Muscle of leg (tissue), 16 donors: ENCODE results near the gene CLN3. TPM values are rescaled to one million over a fixed set of nuclear protein-coding genes. Genes with fewer than 3 reads are reported as not detected.

ENCODE experiments used
- DNase-seq: peaks from one replicate; pipeline ENCODE4 v3.0.0; 2013
- H3K27ac ChIP-seq: one replicate; pipeline ENCODE4 v1.5.1; 2013; ENCODE audit warnings: mild to moderate bottlenecking, low read length, control low read depth
- H3K27me3 ChIP-seq: one replicate; pipeline ENCODE4 v1.6.1; 2013; ENCODE audit warnings: low read length; ENCODE audit not compliant: control insufficient read depth, insufficient read depth
- H3K36me3 ChIP-seq: one replicate; pipeline ENCODE4 v1.6.1; 2013; ENCODE audit warnings: low read length; ENCODE audit not compliant: control insufficient read depth, insufficient read depth
- H3K4me1 ChIP-seq: one replicate; pipeline ENCODE4 v1.6.1; 2013; ENCODE audit warnings: low read length; ENCODE audit not compliant: control insufficient read depth, insufficient read depth
- H3K4me3 ChIP-seq: one replicate; pipeline ENCODE4 v1.5.1; 2013; ENCODE audit warnings: low read length, control low read depth
- H3K9me3 ChIP-seq: replicated peaks from 2 replicates; pipeline ENCODE4 v1.6.1; 2013; ENCODE audit warnings: low read depth, low read length; ENCODE audit not compliant: control insufficient read depth
- WGBS: methylation state at CpG from one replicate; pipeline ENCODE4 v1.1.5; 2013; ENCODE audit warnings: missing lambda C conversion rate; ENCODE audit not compliant: insufficient coverage; 5-methylcytosine and 5-hydroxymethylcytosine counted together
- long read RNA-seq, 11 donors: transcript quantifications; one replicate each; lab custom pipeline, GENCODE V29; 2026
- polyA plus RNA-seq, 8 donors: library from polyadenylated mRNA; unstranded; fragments of 120-200 nt; gene quantifications; one replicate each; pipeline versions ENCODE4 v1.2.1 to v1.2.3, GENCODE V29; 2013; ENCODE audit warnings: inconsistent platforms in 1 of 8, low replicate concordance in 1 of 8; ENCODE audit not compliant: insufficient read length in 8 of 8, insufficient read depth in 1 of 8
- total RNA-seq: library from RNA; stranded (reverse); fragments of 120-200 nt; gene quantifications from one replicate; pipeline ENCODE4 v1.2.4, GENCODE V29; 2013

CLN3 gene
- total RNA-seq = 5.1 TPM
- 10 to 100 TPM; 11.9 to 21.0 (median 16.7) TPM for polyA plus RNA-seq
- long read RNA-seq, donor 1, partial matches to known transcripts = 0 of 2 reads
- long read RNA-seq, donor 1, other reads (novel, unspliced or antisense) = 0 of 2 reads
- long read RNA-seq, donor 2, partial matches to known transcripts = 0 of 1 reads
- long read RNA-seq, donor 2, other reads (novel, unspliced or antisense) = 0 of 1 reads
- long read RNA-seq, donor 3, partial matches to known transcripts = 0 of 2 reads
- long read RNA-seq, donor 3, other reads (novel, unspliced or antisense) = 0 of 2 reads
- long read RNA-seq, donor 4 = 0 reads
- long read RNA-seq, donor 5, partial matches to known transcripts = 0 of 4 reads
- long read RNA-seq, donor 5, other reads (novel, unspliced or antisense) = 0 of 4 reads
- long read RNA-seq, donor 6, partial matches to known transcripts = 0 of 2 reads
- long read RNA-seq, donor 6, other reads (novel, unspliced or antisense) = 0 of 2 reads
- long read RNA-seq, donor 7, partial matches to known transcripts = 0 of 6 reads
- long read RNA-seq, donor 7, other reads (novel, unspliced or antisense) = 0 of 6 reads
- long read RNA-seq, donor 8 = 0 reads
- long read RNA-seq, donor 9, partial matches to known transcripts = 0 of 2 reads
- long read RNA-seq, donor 9, other reads (novel, unspliced or antisense) = 0 of 2 reads
- long read RNA-seq, donor 10, partial matches to known transcripts = 0 of 3 reads
- long read RNA-seq, donor 10, other reads (novel, unspliced or antisense) = 0 of 3 reads
- long read RNA-seq, donor 11, partial matches to known transcripts = 0 of 2 reads
- long read RNA-seq, donor 11, other reads (novel, unspliced or antisense) = 0 of 2 reads

DNA sequence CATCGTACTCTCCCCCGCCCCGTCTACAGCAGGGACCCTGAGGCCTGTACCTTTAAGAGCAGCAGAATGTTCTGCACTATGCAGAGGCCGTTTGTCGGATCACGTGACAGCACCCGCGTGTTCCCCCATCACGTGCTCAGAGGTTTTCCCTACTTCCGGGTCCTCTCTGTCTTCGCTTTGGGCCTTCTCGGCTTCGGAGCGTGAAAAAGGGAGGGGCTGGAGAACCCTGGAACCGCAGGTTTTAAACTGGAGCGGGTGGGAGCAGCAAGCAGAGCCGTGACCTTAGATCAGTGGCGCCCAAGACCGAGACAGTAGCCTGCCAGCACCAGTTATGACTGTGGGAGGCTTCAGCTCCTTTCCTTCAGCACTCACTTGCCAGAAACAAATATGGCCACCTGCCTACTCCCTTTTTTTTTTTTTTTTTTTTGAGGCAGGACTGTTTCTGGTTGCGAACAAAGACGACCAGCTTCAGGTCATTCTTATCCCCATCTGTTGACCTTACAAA, at the start of gene CLN3:
Gene CLN3, minus strand, starts transcription at position 105 of the 505 bp plus-strand sequence. CDS start 315 bp downstream, outside the sequence.
- DNase-seq = peak; percentile 98
- peak within 1 kb of the TSS; percentile 96 for H3K4me3 ChIP-seq
- H3K9me3 ChIP-seq = no peaks in the 10 kb centered on the region
- H3K27ac ChIP-seq = peak within 1 kb of the TSS; percentile 85
- no peaks in the 10 kb centered on the region for H3K27me3 ChIP-seq
- under 1% methylated on average over 14 of the region's 21 CpGs for WGBS
- H3K4me1 ChIP-seq = peaks cover 3% of the 10 kb centered on the region
- H3K36me3 ChIP-seq = peaks cover 19% of the 10 kb centered on the region

- 100% methylated on average over 1 of the region's 3 CpGs for WGBS
- H3K27ac ChIP-seq = no peak overlapping the region
- peaks cover 2% of the 10 kb centered on the region for H3K36me3 ChIP-seq
- no peak overlapping the region for H3K4me3 ChIP-seq
- no peaks in the 10 kb centered on the region for H3K9me3 ChIP-seq
- H3K4me1 ChIP-seq = peaks cover 21% of the 10 kb centered on the region
- H3K27me3 ChIP-seq = no peaks in the 10 kb centered on the region
- DNase-seq = no peak
Observed at GRCh38 chr16:28540346-28540745, 48.5 kb upstream of the CLN3 start.

GRCh38 chr16:28538733-28539596, 47.1 kb upstream of the CLN3 start, which contains the start of gene NUPR1:
Gene NUPR1 (minus strand): TSS chr16:28538974. CDS start chr16:28538907, 67 bp downstream.
- Histone ChIP-seq H3K27ac (peak within 1 kb of the TSS; percentile 82), H3K9me3 (no peaks in the 10 kb centered on the region), H3K27me3 (no peaks in the 10 kb centered on the region), H3K4me3 (peak within 1 kb of the TSS; percentile 37), H3K36me3 (peaks cover 2% of the 10 kb centered on the region), H3K4me1 (peaks cover 21% of the 10 kb centered on the region)
- DNase-seq = peak; percentile 99
- WGBS = 8% methylated on average over 13 of the region's 22 CpGs

DNA sequence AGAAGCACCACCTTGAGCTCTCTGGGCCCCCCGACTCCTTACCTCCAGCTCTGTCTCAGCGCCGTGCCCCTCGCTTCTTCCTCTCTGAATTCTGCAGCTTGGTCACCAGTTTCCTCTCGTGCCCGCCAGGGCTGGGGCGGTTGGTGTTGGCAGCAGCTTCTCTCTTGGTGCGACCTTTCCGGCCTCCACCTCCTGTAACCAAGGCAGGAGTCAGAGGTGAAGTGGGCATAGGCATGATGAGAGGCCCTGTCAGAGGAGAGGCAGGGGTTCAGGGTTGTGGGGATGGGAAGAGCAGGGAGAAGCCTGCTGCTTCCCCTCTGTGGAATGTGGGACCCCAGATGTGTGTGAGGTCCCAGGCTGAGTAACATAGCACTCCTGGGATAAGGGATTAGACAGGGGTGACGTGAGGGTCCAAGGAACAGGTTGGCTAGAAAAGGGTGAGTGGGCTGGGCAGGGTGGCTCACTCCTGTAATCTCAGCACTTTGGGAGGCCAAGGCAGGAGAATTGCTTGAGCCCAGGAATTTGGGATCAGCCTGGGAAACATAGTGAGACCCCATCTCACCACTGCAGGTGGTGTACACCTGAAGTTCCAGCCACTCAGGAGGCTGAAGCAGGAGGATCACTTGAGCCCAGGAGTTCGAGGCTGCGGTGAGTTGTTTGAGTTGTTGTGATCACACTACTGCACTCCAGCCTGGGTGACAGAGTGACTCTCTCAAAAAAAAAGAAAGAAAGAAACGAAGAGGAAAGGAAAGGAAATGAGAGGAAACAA, 46.3 kb upstream of the CLN3 start:
- 77% methylated on average over 9 of the region's 13 CpGs for WGBS

GRCh38 chr16:28537076-28537475, 45.2 kb upstream of the CLN3 start:
- Histone ChIP-seq H3K36me3 (peaks cover 2% of the 10 kb centered on the region), H3K27ac (no peak overlapping the region), H3K4me1 (peaks cover 21% of the 10 kb centered on the region), H3K9me3 (no peaks in the 10 kb centered on the region), H3K4me3 (peak overlapping the region; percentile 37), H3K27me3 (no peaks in the 10 kb centered on the region)
- WGBS = 64% methylated on average over 4 of the region's 6 CpGs
- DNase-seq = no peak

More for the DNA sequence above, 46.3 kb upstream of the CLN3 start:
- Histone ChIP-seq H3K27me3 (no peaks in the 10 kb centered on the region), H3K4me3 (peak overlapping the region; percentile 37), H3K9me3 (no peaks in the 10 kb centered on the region), H3K4me1 (peaks cover 21% of the 10 kb centered on the region), H3K27ac (peak overlapping the region; percentile 82), H3K36me3 (peaks cover 2% of the 10 kb centered on the region)
- DNase-seq = no peak

DNA sequence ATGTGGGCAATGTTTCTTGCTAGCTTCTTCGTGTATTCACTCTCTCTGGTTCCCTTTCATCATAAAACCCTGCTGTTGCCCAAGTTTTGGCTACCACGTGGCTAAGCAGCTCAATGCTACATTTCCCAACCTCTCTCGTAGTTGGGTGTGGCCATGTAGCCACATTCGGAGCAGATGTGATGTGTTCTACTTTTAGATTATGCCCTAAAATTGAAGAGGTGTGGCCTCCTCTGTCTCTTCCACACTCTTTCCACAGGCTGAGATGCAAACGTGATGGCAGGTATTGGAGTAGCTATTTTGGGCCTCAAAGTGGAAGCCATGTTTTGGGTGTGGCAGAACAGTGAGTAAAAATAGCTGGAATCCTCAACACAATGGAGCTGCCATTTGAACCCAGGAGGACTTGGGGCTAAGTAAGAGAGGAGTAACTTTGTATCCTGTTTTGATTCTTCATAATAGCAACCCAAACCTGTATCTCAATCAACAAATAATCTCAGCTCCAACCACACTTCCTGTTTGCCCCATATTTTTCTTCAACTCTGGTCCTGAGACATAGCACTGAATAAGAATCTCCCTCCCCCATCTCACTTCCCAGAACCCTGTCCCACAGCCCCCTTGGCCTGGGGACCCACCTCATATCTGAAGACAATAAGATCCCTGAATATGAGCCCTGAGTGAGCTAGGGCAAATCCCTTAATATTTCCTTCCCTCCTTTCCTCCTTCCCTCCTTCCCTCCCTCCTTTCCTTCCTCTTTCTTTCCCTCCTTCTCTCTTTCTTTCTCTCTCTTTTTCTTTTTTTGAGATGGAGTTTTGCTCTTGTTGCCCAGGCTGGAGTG, 42.9 kb upstream of the CLN3 start:
- 50% methylated on average over 1 of the region's 5 CpGs for WGBS
- Histone ChIP-seq H3K9me3 (no peaks in the 10 kb centered on the region), H3K4me1 (peaks cover 21% of the 10 kb centered on the region), H3K36me3 (peaks cover 2% of the 10 kb centered on the region), H3K4me3 (no peak overlapping the region), H3K27ac (no peak overlapping the region), H3K27me3 (no peaks in the 10 kb centered on the region)
- no peak for DNase-seq

DNA sequence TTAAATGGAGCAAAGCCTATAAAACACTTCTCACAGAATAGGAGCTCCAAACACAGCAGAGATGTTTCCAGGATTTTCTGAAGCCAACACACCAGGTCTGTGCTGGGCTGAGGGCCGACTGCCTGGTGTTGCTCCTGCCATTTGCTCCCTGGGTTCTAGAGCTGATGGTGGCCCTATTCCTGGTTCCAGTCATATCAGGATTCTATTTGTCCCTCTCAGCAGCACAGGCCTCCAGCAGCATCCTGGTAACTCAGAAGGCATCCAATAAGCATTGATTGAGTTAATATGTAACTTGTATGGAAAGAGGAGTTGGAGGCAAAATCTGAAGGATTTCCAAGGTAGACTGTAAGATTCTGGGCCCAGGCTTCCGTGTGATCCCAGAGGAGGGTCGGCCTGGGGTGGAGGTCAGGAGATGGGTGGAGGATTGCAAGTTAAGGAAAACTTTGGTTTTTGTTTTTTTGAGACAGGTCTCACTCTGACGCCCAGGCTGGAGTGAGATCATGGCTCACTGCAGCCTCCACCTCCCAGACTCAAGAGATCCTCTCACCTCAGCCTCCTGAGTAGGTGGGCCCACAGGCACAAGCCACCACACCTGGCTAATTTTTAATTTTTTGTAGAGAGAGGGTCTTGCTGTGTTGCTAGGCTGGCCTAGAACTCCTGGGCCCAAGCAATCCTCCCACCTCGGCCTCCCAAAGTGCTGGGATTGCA, 41.2 kb upstream of the CLN3 start:
- Histone ChIP-seq H3K9me3 (no peaks in the 10 kb centered on the region), H3K27ac (no peak overlapping the region)
- 48% methylated on average over 2 of the region's 5 CpGs for WGBS

More for the DNA sequence above, 41.2 kb upstream of the CLN3 start:
- Histone ChIP-seq H3K27me3 (no peaks in the 10 kb centered on the region), H3K36me3 (peaks cover 2% of the 10 kb centered on the region), H3K4me1 (peaks cover 9% of the 10 kb centered on the region), H3K4me3 (no peak overlapping the region)
- DNase-seq = no peak
